ENCODE data around the gene MPP3.

GRCh38 chr17:43801844-43802243 lies 31.1 kb downstream of the MPP3 start:
- TF ChIP-seq EZH2phosphoT487 (IDR thresholded peaks at IDR 0.05; ENCODE audit: borderline replicate concordance, low read depth, low read length) (no peak), CTCF (conservative IDR thresholded peaks at IDR 0.05; ENCODE audit: low read length) (no peak)
